Ectodermal cell (in vitro differentiated cells): ENCODE measurements around the gene CCSER2.

Experiments
- H3K27ac ChIP-seq: 2 replicates; pipeline ENCODE4 v1.7.0; 2013; ENCODE audit warnings: mild to moderate bottlenecking, low read depth, low read length; ENCODE audit not compliant: insufficient read depth, poor library complexity, severe bottlenecking
- H3K27me3 ChIP-seq: 2 replicates; pipeline ENCODE4 v1.7.0; 2013; ENCODE audit warnings: mild to moderate bottlenecking, low read length; ENCODE audit not compliant: insufficient read depth, control insufficient read depth, poor library complexity, severe bottlenecking
- H3K36me3 ChIP-seq: one replicate; pipeline ENCODE4 v1.7.0; 2013; ENCODE audit warnings: low read length; ENCODE audit not compliant: control insufficient read depth, insufficient read depth
- H3K4me1 ChIP-seq: one replicate; pipeline ENCODE4 v1.7.0; 2013; ENCODE audit warnings: low read length; ENCODE audit not compliant: control insufficient read depth, insufficient read depth
- H3K4me3 ChIP-seq: 2 replicates; pipeline ENCODE4 v1.7.0; 2013; ENCODE audit warnings: low read depth, low read length, control low read depth; ENCODE audit not compliant: insufficient read depth
- H3K9me3 ChIP-seq: 2 replicates; pipeline ENCODE4 v1.7.0; 2013; ENCODE audit warnings: mild to moderate bottlenecking, low read length, moderate library complexity; ENCODE audit not compliant: control insufficient read depth
- WGBS, 2 experiments: methylation state at CpG; one replicate each; pipeline ENCODE4 v1.1.7; 2013; ENCODE audit warnings: missing lambda C conversion rate in 2 of 2; 5-methylcytosine and 5-hydroxymethylcytosine counted together

Gene CCSER2

DNA sequence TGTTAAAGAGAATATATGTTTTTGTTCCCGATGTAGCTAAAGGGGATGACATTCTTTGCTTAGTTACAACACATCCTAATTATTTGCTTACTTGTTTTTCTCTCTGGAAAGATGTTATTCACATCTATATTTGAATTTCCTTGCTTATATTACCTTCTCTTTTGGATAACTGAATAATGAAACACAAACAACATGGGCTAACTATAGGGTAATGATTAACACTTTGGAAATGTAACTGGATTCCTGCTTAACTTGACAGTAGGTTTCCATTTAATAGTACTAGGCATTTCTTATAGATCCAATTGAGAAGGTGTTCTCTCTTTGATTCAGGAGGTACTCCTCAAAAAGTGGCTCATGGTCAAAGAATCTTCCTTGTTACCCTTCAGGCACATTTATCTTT, 141.1 kb downstream of the CCSER2 start:
- Histone ChIP-seq H3K9me3 (no peaks in the 10 kb centered on the region), H3K27me3 (no peaks in the 10 kb centered on the region), H3K27ac (no peak overlapping the region), H3K36me3 (no peaks in the 10 kb centered on the region), H3K4me1 (peaks cover 5% of the 10 kb centered on the region), H3K4me3 (no peak overlapping the region)
- WGBS, 2 experiments: 100% methylated on average over 1 of the region's 1 CpG; no CpG with 5 or more reads in 1 of the 2 experiments

DNA sequence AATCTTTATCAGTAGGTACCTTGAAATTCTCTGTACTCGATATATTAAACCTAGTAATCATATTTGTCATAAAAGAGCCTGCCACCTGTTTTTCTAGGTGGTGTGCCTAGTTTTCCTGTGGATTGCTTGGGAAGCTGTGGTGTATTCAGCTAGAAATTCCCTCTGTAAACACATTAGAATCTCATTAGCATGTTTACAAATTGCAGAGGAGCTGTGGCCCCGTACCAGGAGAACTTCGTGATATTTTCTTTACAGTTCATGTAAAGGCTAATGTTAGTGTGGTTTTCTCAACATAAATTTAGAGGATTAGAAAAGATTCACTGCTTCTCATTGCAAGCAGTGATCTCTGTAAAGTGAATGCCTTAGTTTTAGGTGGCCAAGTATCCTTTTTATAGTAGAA, 144.7 kb downstream of the CCSER2 start:
- no peak overlapping the region for H3K27ac ChIP-seq
- H3K4me1 ChIP-seq: no peaks in the 10 kb centered on the region
- no peaks in the 10 kb centered on the region for H3K36me3 ChIP-seq
- no peaks in the 10 kb centered on the region for H3K27me3 ChIP-seq
- H3K4me3 ChIP-seq: no peak overlapping the region
- H3K9me3 ChIP-seq: no peaks in the 10 kb centered on the region
- WGBS, 2 experiments: 88 to 94% methylated on average over 2 to 3 of the region's 3 CpGs

DNA sequence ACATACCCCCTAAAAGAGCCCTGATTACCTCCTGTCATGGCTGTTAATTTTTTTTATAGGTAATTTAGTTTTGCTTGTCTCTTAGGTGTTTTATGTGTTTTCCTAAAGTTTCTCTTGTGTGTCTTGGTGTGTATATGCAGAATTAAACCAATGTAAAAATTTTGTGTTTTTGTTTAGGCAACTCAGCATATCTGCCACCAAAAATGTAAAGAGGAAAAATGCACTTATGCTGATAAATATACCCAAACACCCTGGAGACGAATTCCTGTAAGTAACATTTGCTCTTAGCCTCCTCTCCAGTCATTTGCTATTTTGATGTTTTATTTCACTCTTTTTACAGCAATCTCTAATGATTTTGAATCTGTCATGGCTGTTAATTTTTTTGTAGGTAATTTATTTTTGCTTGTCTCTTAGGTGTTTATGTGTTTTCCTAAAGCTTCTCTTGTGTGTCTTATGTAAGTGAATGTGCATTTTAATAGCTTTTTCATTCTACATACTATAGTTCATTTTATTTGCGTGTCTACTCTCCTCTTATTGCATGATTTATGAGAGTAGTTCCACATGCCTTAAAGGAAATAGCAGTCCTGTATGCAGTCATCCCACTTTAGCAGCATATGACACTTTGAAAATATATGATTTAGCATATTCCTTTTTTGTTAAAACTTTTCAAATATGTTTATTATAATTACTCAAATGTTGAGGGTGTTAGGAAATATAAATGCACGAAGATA, 149.2 kb downstream of the CCSER2 start:
- Histone ChIP-seq H3K27me3 (no peaks in the 10 kb centered on the region), H3K27ac (no peak overlapping the region), H3K9me3 (no peaks in the 10 kb centered on the region), H3K36me3 (no peaks in the 10 kb centered on the region), H3K4me1 (no peaks in the 10 kb centered on the region), H3K4me3 (no peak overlapping the region)
- WGBS, 2 experiments: 90 to 100% methylated on average over 2 to 3 of the region's 3 CpGs

DNA sequence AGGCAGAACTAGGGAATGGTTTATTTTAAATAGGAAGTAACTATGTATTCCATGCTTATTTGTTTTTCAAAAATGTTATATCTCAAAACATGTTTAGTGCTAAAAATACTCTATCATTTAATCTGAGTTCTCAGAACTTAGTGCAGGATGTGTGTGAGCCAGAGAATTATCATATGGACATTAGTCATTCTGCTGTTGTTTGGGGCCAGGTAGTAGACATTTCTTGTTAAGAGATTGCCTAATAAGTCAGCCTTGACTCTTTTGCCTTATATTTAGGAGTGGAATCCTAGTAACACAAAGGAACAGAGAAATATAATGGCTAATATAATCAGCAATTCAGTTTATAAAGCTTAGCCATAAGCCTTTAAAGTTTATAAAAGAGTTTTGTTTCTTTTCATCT, 149.8 kb downstream of the CCSER2 start:
- Histone ChIP-seq H3K9me3 (no peaks in the 10 kb centered on the region), H3K27ac (no peak overlapping the region), H3K27me3 (no peaks in the 10 kb centered on the region), H3K36me3 (no peaks in the 10 kb centered on the region), H3K4me1 (no peaks in the 10 kb centered on the region), H3K4me3 (no peak overlapping the region)

DNA sequence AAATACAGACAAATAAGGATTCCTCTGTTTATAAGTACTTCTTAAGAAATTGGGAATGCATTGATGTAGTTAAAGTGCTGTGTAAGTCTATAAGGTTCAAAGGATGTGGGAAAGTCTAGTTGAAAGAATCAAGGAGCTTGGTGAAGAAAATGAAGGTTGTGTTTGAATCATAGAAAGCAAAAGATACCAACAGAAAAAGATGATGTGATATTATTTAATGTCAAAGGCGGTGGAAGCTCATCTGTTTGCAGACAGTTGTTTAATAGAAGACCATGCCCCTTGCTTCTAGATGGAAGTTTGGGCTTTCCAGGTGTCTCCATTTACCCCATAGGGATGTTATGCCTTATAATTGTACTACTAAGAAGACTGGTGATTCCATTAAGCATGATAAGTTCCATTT, 150.3 kb downstream of the CCSER2 start:
- WGBS, 2 experiments: 94 to 100% methylated on average over 1 of the region's 1 CpG
- Histone ChIP-seq H3K27ac (no peak overlapping the region), H3K4me1 (no peaks in the 10 kb centered on the region), H3K9me3 (no peaks in the 10 kb centered on the region), H3K4me3 (no peak overlapping the region), H3K36me3 (no peaks in the 10 kb centered on the region), H3K27me3 (no peaks in the 10 kb centered on the region)

DNA sequence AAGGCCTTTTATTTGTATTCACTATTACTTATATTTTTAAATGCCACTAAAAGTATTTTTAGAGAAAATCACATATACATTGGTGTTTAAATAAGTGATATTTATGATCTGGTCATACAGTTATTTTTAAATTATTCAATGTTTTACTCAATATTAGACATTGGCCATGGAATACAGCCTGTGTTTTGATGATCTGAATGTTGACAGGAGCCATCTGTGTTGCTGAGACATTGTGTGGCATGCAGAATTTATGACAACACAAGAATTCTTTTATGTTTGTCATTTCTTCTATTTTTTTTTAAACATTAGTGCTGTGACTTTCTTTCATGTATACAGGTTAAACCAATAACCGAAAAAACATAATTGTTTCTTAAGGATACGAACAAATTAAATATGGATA, 156.2 kb downstream of the CCSER2 start:
- no peaks in the 10 kb centered on the region for H3K36me3 ChIP-seq
- H3K9me3 ChIP-seq: no peaks in the 10 kb centered on the region
- whole genome bisulfite sequencing, 2 experiments: no CpG with 5 or more reads among the region's 2 CpGs
- H3K4me1 ChIP-seq: no peaks in the 10 kb centered on the region
- no peaks in the 10 kb centered on the region for H3K27me3 ChIP-seq
- H3K27ac ChIP-seq: no peak overlapping the region
- no peak overlapping the region for H3K4me3 ChIP-seq

DNA sequence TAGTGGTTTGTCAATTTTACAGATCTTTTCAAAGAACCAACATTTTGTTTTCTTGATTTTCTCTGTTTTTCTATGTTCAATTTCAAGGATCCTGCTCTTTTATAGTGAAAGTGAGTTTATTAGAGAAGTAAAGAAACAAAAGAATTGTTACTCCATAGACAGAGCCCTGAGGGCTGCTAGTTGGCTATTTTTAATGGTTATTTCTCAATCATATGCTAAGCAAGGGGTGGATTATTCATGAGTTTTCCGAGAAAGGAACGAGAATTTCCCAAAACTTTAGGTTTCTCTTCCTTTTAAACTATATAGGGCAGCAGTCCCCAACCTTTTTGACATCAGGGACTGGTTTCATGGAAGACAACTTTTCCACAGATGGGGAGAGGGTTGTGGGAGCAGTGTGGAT, 165.0 kb downstream of the CCSER2 start:
- no peaks in the 10 kb centered on the region for H3K36me3 ChIP-seq
- no peak overlapping the region for H3K27ac ChIP-seq
- H3K9me3 ChIP-seq: no peaks in the 10 kb centered on the region
- no peaks in the 10 kb centered on the region for H3K4me1 ChIP-seq
- WGBS, 2 experiments: 83 to 100% methylated on average over 2 of the region's 2 CpGs
- no peaks in the 10 kb centered on the region for H3K27me3 ChIP-seq
- H3K4me3 ChIP-seq: no peak overlapping the region

DNA sequence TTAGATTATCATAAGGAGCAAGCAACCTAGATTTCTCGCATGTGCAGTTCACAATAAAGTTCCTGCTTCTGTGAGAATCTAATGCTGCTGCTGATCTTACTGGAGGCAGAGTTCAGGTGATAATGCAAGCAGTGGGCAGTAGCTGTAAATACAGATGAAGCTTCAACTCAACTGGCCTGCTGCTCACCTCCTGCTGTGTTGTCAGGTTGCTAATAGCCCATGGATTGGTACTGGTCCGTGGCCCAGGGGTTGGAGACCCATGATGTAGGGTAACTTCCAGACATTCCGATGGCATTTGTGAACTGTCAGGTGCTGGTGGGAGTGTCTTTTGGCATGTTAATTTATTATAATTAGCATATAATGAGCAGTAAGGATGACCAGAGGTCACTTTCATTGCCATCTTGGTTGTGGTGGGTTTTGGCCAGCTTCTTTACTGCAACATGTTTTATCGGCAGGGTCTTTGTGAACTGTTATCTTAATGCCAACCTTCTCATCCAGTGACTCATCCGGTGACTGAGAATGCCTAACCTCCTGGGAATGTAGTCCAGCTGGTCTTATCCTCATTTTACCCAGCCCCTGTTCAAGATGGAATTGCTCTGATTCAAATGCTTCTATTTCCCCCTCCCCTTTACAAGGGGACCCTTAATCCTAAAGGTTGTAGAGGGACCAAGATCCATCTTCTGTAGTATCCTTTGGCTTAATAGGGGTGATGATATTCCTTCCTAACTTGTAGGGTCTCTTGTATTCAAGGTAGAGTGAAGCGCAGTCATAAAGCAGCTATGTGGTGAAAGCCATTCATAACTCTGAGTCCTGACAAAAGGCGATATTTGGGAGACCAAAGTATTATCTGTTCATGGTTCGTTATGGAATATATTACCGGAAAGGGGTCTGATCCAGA, 165.8 kb downstream of the CCSER2 start:
- Histone ChIP-seq H3K4me1 (no peaks in the 10 kb centered on the region), H3K9me3 (no peaks in the 10 kb centered on the region), H3K27me3 (no peaks in the 10 kb centered on the region), H3K36me3 (no peaks in the 10 kb centered on the region), H3K27ac (no peak overlapping the region), H3K4me3 (no peak overlapping the region)
- 90 to 95% methylated on average over 9 of the region's 9 CpGs for WGBS, 2 experiments

DNA sequence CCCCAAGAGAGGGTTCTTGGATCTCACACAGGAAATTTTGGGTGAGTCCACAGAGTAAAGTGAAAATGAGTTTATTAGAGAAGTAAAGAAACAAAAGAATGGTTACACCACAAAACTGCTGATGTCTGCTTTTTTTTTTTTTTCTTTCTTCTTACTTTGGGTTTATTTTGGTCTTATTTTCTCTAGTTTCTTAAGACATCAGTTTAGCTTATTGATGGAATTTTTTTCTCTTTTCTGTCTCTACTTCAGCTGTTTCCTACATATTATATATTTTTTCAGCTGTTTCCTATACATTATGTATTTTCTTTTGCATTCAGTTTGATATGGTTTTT, 166.4 kb downstream of the CCSER2 start:
- H3K27ac ChIP-seq: no peak overlapping the region
- no peaks in the 10 kb centered on the region for H3K36me3 ChIP-seq

DNA sequence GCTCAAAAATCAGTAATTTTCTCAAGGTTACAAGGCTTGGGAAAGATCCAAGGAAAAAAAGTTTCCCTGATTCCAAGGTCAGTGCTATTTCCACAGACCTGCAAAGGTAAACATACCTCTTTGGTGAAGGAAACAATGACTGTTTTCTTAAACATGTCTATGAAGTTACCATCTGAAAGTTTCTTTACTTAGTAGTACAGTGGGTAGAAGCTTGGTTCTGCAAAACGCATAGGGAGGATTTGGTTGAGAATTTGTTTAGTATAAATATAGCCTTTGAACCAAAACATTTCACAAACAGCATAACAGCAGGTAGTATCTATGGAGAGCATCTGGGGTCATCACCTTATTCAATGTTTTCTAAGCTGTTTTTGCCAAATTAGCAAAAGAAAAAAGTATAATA, 169.6 kb downstream of the CCSER2 start:
- Histone ChIP-seq H3K4me3 (no peak overlapping the region), H3K36me3 (no peaks in the 10 kb centered on the region), H3K9me3 (no peaks in the 10 kb centered on the region), H3K27me3 (no peaks in the 10 kb centered on the region), H3K27ac (no peak overlapping the region), H3K4me1 (peaks cover 7% of the 10 kb centered on the region)
- 67% methylated on average over 1 of the region's 1 CpG; no CpG with 5 or more reads in 1 of the 2 experiments for WGBS, 2 experiments

More for the DNA sequence above, 166.4 kb downstream of the CCSER2 start:
- no peak overlapping the region for H3K4me3 ChIP-seq
- peaks cover 2% of the 10 kb centered on the region for H3K4me1 ChIP-seq
- H3K27me3 ChIP-seq: no peaks in the 10 kb centered on the region
- H3K9me3 ChIP-seq: no peaks in the 10 kb centered on the region
